ENCODE measurements around the gene PCNX2.

GRCh38 chr1:233211106-233211505, 84.4 kb downstream of the PCNX2 start:
- TF ChIP-seq CTCF (IDR thresholded peaks at IDR 0.05; ENCODE audit: insufficient read depth, low read length, poor library complexity, severe bottlenecking) (no peak), EZH2phosphoT487 (conservative IDR thresholded peaks at IDR 0.05; ENCODE audit: low read length) (no peak)
